A172 (cell line): ENCODE results near the gene B4GALT5. TPM values are rescaled to one million over a fixed set of nuclear protein-coding genes. Genes with fewer than 3 reads are reported as not detected.

ENCODE experiments used
- DNase-seq: peaks from one replicate; pipeline ENCODE4 v3.0.0-alpha.2; 2015; ENCODE audit warnings: low spot score
- total RNA-seq: library from RNA; depleted of rRNA; stranded (reverse); fragments of >200 nt; shearing (Covaris generic); gene quantifications from 2 replicates; pipeline ENCODE4 v1.2.3, GENCODE V29; 2014

The B4GALT5 gene
- total RNA-seq, 1 experiment from 2014 or later = 40.0 TPM

GRCh38 chr20:49701241-49701790 lies 12.4 kb downstream of the B4GALT5 start:
- DNase-seq = peak; percentile 59

- DNase-seq = peak; percentile 81
These were observed 13.1 kb downstream of the B4GALT5 start for GRCh38 chr20:49700411-49701185.

GRCh38 chr20:49699200-49699992 lies 14.3 kb downstream of the B4GALT5 start:
- DNase-seq = peak; percentile 86

GRCh38 chr20:49698477-49698876 lies 15.2 kb downstream of the B4GALT5 start:
- no peak for DNase-seq

DNA sequence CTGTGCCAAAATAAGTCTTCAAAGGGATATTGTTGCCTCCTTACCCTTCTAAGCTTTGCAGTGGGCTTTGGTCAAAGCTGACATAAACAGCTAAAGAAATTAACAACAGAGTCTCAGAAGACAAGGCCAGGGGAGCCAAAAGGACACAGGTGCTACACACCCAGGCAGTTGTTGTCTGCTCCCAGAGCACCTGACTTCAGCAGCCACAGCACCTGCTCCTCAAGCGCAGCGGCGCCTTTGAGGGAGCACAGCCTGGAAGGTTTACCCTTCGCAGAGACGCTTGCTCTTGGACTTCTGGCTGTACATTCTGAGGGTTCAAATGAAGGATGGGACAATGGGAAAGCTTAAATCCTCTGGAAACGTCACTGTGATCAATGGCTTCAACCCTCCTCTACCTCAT lies 16.6 kb downstream of the B4GALT5 start:
- no peak for DNase-seq

DNA sequence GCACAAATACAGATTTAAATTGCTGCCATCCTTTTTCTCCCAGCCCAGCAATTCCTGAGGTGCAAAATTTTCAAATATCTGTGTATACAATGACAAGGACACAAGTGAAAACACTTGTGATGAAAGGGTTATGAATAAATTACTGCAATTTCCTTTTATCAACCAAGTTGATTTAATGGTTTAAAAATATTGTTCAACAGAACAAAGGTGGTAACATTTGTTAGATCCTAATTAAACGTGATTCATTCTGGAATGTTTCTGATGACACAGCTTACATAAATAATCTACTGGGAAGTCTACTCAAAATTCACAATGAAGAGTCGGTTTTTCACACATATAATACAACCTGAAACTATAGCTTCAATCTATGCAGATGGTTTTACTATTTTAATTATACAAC lies 17.1 kb downstream of the B4GALT5 start:
- peak; percentile 54 for DNase-seq

- no peak for DNase-seq
These were observed 17.8 kb downstream of the B4GALT5 start for GRCh38 chr20:49695830-49696229.

DNA sequence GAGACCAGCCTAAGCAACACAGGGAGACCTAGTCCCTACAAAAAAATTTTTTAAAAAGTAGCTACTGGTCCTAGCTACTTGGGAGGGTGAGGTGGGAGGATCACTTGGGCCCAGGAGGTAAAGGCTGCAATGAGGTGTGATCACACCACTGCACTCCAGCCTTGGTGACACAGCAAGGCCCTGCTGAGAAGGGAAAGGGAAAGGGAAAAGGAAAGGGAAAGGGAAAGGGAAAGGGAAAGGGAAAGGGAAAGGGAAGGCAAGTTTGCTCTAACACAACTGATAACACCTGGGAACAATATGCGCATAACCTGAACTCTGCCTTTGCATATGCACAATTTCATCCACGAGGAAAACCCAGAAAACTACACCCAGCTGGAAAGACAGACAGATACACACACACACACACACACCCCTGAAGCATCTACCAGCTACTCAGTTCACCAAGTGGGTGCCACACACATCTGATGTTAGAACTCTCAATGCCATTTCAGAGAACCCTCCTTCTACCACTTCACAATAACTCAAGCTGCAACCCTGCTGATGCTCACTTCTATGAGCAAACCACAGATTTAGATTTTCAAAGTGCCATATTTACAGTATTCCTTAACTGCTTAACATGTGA lies 19.1 kb downstream of the B4GALT5 start:
- no peak for DNase-seq

DNA sequence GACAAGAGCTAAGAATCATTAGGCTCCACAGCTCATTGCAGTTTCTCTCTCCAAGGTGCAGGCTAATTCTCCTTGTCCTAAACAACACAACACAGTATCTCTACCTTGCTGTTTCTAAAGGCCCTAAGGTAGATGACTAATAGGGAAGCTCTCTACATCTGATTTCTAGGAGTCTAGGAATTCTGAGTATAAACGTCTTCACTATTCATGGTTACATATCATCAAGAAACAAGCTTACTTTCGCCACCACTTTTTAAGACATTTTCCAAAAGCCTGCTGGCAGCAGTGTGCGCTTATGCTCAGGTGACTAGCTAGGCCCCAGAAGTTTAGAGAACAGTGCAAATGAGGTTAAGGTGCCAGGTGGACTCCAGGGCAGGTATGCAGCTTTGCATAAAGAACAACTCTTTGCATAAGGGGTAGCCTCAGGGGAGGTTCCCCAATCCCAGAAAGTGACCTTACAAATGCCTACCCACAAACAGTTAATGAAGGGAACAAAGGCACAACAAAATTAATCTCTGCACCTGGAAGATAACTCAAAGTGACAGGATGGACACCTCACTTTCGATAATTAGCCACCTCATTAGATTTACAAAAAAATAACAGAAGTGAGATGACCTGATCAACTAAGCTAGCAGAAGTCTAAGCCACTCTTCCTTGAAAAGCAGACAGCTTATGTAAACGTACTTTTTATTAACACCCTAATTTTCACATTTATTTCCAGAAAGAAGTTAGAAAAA lies 20.1 kb downstream of the B4GALT5 start:
- DNase-seq = no peak

- no peak for DNase-seq
These were observed 20.7 kb downstream of the B4GALT5 start for GRCh38 chr20:49692941-49693340.

DNA sequence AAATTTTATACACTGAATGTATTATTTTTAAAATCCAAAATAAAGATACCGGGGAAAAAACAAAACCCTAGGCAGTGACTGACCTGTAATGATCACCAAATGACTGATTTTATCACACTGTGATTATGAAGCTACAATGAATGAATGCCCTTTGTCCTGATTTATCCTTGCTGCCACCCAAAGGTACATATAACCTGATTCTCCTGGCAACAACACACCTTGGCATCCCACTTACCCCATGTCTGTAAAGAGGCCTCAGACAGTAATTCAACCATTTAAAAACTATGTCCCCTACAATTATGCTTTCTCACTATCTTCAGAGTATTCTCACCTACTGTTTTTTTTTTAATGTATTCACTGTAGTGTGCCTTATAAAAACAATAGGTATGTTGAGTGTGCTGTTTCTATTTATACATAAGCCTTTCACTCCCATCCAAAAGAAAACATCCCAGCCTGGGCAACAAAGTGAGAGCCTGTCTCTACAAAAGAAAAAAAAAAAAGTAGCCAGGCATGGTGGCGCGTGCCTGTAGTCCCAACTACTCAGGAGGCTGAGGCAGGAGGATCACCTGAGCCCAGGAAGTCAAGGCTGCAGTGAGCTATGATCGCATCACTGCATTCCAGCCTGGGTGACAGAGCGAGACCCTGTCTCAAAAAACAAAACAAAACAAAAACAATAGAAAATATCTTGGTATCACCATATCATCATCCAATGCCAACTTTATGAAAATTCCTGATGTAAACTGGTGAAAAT lies 21.7 kb downstream of the B4GALT5 start:
- DNase-seq = no peak

DNA sequence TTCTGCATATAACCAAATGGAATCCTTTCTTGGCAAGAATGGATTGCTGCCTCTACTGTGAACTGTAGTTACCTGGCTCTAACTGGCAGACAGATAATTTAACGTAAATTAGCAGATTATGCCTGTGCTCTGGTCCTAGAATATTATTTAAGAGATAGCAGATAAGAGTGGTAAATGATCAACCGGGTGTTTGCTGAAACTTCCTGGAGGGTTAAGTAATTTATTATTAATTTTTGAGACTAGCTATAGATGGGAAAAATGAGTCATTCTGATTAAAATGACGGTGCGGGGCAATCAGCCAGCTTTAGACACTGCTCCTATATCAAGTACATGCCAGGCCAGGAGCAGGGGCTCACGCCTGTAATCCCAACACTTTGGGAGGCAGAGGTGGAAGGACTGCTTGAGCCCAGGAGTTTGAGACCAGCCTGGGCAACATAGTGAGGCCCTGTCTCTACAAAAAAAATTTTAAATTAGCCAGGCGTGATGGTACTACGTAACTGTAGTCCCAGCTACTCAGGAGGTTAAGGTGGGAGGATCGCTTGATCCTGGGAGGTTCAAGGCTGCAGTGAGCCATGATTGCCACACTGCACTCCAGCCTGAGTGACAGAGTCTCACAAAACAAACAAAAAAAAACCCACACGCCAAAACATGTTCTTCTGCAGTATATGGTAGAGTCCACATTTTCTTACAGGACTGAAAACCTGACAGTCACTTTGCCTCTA lies 22.6 kb downstream of the B4GALT5 start:
- no peak for DNase-seq

DNA sequence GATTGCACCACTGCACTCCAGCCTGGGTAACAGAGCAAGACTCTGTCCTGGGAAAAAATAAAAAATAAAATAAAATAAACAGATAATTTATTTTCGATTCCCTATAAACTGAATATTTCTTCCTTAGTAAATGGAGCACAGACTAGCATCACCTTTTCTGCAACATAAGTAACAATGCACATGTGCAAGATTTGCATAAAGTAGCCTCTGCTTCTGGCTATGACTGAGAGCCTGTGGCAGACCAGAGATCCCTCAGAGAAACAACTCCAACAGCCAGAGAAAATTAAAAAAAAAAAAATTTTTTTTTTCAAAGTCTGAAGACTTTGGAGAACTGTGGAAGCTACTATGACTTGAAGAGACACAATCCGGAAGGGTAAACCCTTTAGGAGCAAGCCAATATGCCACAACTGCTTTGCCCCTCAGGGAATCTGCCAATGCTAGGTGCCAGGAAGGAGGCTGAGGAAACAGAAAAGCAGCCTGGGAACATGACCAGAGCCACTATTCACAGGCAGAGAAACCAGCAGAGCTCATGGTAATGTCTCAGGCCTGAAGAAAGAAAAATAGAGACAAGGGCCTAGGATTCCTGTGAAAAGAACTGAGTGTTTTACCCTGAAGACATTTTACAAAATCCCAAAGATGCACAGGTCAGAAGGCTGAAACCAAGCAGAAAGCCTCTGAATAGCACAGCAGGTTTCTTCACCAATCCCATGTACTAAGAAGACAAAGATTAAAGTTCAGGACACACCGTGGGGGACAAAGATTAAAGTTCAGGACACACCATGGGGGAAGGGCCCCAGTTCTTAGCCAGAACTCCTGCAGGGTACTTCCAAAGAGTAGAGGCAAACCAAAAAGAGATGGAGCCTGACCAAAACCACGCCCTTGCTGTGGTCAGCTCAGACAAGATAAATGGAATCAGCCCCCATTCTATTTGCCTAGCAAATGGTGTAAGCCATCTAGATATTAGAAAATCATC lies 25.8 kb downstream of the B4GALT5 start:
- no peak for DNase-seq

- DNase-seq = peak; percentile 43
These were observed 27.9 kb downstream of the B4GALT5 start for GRCh38 chr20:49685809-49686208.

DNA sequence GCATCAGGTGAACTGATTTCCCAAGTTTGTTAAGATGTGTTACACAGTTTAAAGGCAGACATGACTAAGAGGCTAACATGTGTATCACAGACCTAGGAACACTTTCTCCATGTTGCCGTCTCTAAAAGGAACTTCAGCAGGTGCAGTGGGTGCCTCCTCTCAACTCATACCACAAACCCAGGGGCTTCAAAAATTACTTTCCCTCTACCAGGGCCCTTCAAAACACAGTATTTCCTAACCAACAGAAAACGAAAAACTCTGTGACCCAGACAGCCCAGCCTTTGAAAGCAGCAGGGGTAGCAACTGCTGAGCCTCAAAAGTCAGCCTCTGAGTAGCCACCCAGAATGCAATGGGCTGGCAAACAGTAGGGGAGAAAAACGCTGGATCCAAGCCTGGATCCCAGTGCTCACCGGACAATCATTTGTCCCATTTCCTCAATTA lies 28.5 kb downstream of the B4GALT5 start:
- no peak for DNase-seq

DNA sequence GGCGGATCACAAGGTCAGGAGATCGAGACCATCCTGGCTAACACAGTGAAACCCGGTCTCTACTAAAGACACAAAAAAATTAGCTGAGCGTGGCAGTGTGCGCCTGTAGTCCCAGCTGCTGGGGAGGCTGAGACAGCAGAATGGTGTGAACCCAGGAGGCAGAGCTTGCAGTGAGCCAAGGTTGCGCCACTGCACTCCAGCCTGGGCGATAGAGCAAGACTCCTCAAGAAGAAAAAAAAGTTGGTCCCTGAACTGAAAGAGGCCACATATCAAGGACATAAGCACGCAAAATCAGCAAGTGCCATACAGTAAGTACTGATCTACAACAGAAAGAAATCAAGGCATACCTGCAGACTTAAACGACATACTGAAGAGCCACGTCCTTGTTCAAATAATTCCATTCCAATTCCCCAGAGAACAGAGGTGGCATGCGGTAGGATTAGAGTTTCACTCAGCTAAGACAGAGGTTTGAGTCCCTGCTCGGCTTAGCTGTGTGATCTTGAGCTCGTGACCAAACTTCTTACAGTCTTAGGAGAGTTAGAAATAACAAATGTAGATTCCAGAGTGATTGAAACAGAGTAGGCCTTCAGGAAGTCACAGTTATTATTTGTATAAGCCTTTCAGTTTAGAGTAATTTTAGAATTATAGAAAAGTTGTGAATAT lies 29.2 kb downstream of the B4GALT5 start:
- no peak for DNase-seq

DNA sequence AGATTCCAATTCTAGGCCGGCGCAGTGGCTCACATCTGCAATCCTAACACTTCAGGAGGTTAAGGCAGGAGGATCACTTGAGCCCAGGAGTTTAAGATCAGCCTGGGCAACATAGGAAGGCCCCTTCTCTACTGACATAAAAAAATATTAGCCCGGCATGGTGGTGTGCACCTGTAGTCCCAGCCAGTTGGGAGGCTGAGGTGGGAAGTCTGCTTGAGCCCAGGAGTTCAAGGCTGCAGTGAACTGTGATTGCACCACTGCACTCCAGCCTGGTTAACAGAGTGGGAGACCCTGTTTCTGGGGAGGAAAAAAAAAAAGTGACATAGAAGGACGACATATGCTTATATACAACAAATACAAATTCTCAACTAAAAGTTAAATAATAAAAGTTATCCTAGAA lies 30.9 kb downstream of the B4GALT5 start:
- DNase-seq = no peak

GRCh38 chr20:49682278-49682677 lies 31.4 kb downstream of the B4GALT5 start:
- DNase-seq = no peak
